ENCODE results near the gene KLHL35. TPM values are rescaled to one million over a fixed set of nuclear protein-coding genes. Genes with fewer than 3 reads are reported as not detected.

KLHL35 gene
- total RNA-seq, 1 experiment from 2014 or later, result 0.83 TPM

- H3T11ph ChIP-seq (ENCODE audit: low read length), result no peak overlapping the region
- WGBS (ENCODE audit: extremely low coverage, insufficient read length, low lambda C conversion rate), result no CpG with 5 or more reads among the region's 5 CpGs
- H3K79me1 ChIP-seq (ENCODE audit: insufficient read depth, low read depth, low read length, poor library complexity, severe bottlenecking), result no peaks in the 10 kb centered on the region
- H3K4me1 Mint-ChIP-seq, result peaks cover 10 to 16% of the 10 kb centered on the region in 2 experiments; a peak in 2 of 4 replicates
- no peak overlapping the region for H3K4me3 Mint-ChIP-seq
- H3K27ac Mint-ChIP-seq, result peak overlapping the region in 1 of 3 experiments; percentile 87; a peak in 1 of 7 replicates
- H3K27ac ChIP-seq (ENCODE audit: insufficient read length, low read depth, low read length), result no peak overlapping the region
- H2AFZ ChIP-seq (ENCODE audit: low read length), result no peak overlapping the region
- no peak overlapping the region for H3K18ac ChIP-seq (ENCODE audit: insufficient read length, low read depth, low read length)
- no peak overlapping the region for H2BK5ac ChIP-seq (ENCODE audit: insufficient read length, low read length)
- H4K91ac ChIP-seq (ENCODE audit: insufficient read length, low read depth, low read length), result no peak overlapping the region
- H3K9ac ChIP-seq (ENCODE audit: extremely low read depth, insufficient read length, low read length), result no peak overlapping the region
- no peak overlapping the region for H3K23ac ChIP-seq (ENCODE audit: insufficient read length, low read depth, low read length)
- H4K5ac ChIP-seq (ENCODE audit: insufficient read length, low read depth, low read length), result no peak overlapping the region
- H2BK20ac ChIP-seq (ENCODE audit: low read depth, low read length, poor library complexity, severe bottlenecking), result no peak overlapping the region
- H3K56ac ChIP-seq (ENCODE audit: insufficient read length, low read depth, low read length), result no peak overlapping the region
- H2BK15ac ChIP-seq (ENCODE audit: low read depth, low read length), result no peak overlapping the region
- no peaks in the 10 kb centered on the region for H4K20me1 ChIP-seq (ENCODE audit: control insufficient read depth, insufficient read depth, insufficient read length)
- H3K4ac ChIP-seq (ENCODE audit: low read depth, low read length), result no peak overlapping the region
- no peak for TF ChIP-seq CTCF (conservative IDR thresholded peaks at IDR 0.05)
- no peaks in the 10 kb centered on the region for H3K79me2 ChIP-seq (ENCODE audit: insufficient read depth, low read length)
- H2AK5ac ChIP-seq (ENCODE audit: insufficient read length, low read length), result no peak overlapping the region
- no peaks in the 10 kb centered on the region for H3K27me3 ChIP-seq (ENCODE audit: insufficient read depth, low read length)
- H3K9me3 Mint-ChIP-seq, result no peaks in the 10 kb centered on the region
- no peak overlapping the region for H2BK120ac ChIP-seq (ENCODE audit: low read depth, low read length, poor library complexity, severe bottlenecking)
- H3K9me3 ChIP-seq (ENCODE audit: control insufficient read depth, low read depth, low read length), result no peaks in the 10 kb centered on the region
- no peaks in the 10 kb centered on the region for H3K4me1 ChIP-seq (ENCODE audit: insufficient read depth, low read length)
- H4K8ac ChIP-seq (replicated peaks; ENCODE audit: insufficient read length, low read depth, low read length), result no peak overlapping the region
- peaks cover 4% of the 10 kb centered on the region; the same call in 1 of the 2 replicates for H3K27me3 Mint-ChIP-seq (ENCODE audit: low read depth)
- H2BK12ac ChIP-seq (ENCODE audit: insufficient read length, low read depth, low read length), result no peak overlapping the region
- no peak for DNase-seq
- H3K23me2 ChIP-seq (ENCODE audit: insufficient read length, low read depth, low read length, poor library complexity, severe bottlenecking), result no peaks in the 10 kb centered on the region
- no peak overlapping the region for H3K4me2 ChIP-seq (ENCODE audit: insufficient read depth, insufficient read length, low read length)
- H3K14ac ChIP-seq (ENCODE audit: insufficient read depth, low read length), result no peak overlapping the region
- no peaks in the 10 kb centered on the region; a peak in 1 of 7 replicates for H3K36me3 Mint-ChIP-seq (ENCODE audit: insufficient read depth in 1 of 3, low read depth in 3 of 3)
Measured at GRCh38 chr11:75454987-75455386, 22.0 kb upstream of the KLHL35 start.
